Measurements from ENCODE around the gene COQ8B.

- TF ChIP-seq CREB5 (CRISPR knock-in tag; IDR thresholded peaks at IDR 0.05; ENCODE audit: low read depth) (no peak), ISL1 (CRISPR knock-in tag; IDR thresholded peaks at IDR 0.05) (no peak), ZNF8 (CRISPR knock-in tag; IDR thresholded peaks at IDR 0.05) (no peak), ZNF565 (CRISPR knock-in tag; conservative IDR thresholded peaks at IDR 0.05; ENCODE audit: low read depth) (no peak), OSR1 (CRISPR knock-in tag; IDR thresholded peaks at IDR 0.05) (no peak)
These were observed 35.6 kb downstream of the COQ8B start for GRCh38 chr19:40681039-40681438.

Measured in SK-N-SH treated with all-trans-retinoic acid at 6 μM for 48 hours (cell line).